AG04450 (cell line): ENCODE measurements around the gene CD34. TPM values are rescaled to one million over a fixed set of nuclear protein-coding genes. Genes with fewer than 3 reads are reported as not detected.

ENCODE experiments used
- CTCF ChIA-PET: fragments of 300-600, 350-600 bp; formaldehyde crosslinking; extraction: SDS; loops from one replicate; lab custom pipeline; 2022; ENCODE audit warnings: antibody characterized with exemption, inconsistent platforms; lab: Charles Lee
- POLR2A ChIA-PET: fragments of 350-600 bp; formaldehyde crosslinking; extraction: SDS; loops from one replicate; lab custom pipeline; 2021; ENCODE audit warnings: antibody characterized with exemption, inconsistent platforms; lab: Yijun Ruan, JAX
- DNase-seq: peaks from one replicate; pipeline ENCODE4 v3.0.0-alpha.2; 2011; ENCODE audit warnings: low read depth, low spot score
- H3K27ac ChIP-seq: one replicate; pipeline ENCODE4 v1.5.1; 2012; ENCODE audit warnings: low read depth, low read length, control low read depth
- H3K27me3 ChIP-seq: one replicate; pipeline ENCODE4 v1.6.0; 2012; ENCODE audit warnings: low read length; ENCODE audit not compliant: control insufficient read depth, insufficient read depth
- H3K4me3 ChIP-seq: 2 replicates; pipeline ENCODE4 v1.5.1; 2011; ENCODE audit warnings: mild to moderate bottlenecking, low read depth, low read length, control low read depth
- H3K9me3 ChIP-seq: 2 replicates; pipeline ENCODE4 v1.5.1; 2012; ENCODE audit warnings: low read length; ENCODE audit not compliant: control insufficient read depth, insufficient read depth
- CTCF ChIP-seq: IDR thresholded peaks from 2 replicates; pipeline ENCODE4 v1.5.1; 2011; ENCODE audit warnings: low read depth, low read length, control low read depth, inconsistent platforms
- polyA plus RNA-seq: library from polyadenylated mRNA; depleted of rRNA; stranded (reverse); fragments of >200 nt; gene quantifications from 2 replicates; pipeline ENCODE4 v1.2.3, GENCODE V29; 2011

Gene CD34
- polyA plus RNA-seq, 1 experiment, result 0.14 TPM

- TF ChIP-seq CTCF, result no peak
- DNase-seq, result no peak
- CTCF ChIA-PET, result interaction anchor here (0.6 to 1.2 kb wide), 4 partner anchors 12 to 40 kb away, joined by 3 to 7 read pairs (median 3); no protein-coding TSS in a partner anchor
- POLR2A ChIA-PET, result no interaction called here
- no peaks in the 10 kb centered on the region for H3K9me3 ChIP-seq
- no peak overlapping the region for H3K27ac ChIP-seq
- peaks cover 25% of the 10 kb centered on the region for H3K27me3 ChIP-seq
- H3K4me3 ChIP-seq, result no peak overlapping the region
Measured at GRCh38 chr1:207925210-207925609, 14.3 kb upstream of the CD34 start.

- ChIA-PET POLR2A (no interaction called here), CTCF (interaction anchor here (1.0 kb wide), 1 partner anchor 40 kb away, joined by 5 read pairs; no protein-coding TSS in a partner anchor)
- Histone ChIP-seq H3K4me3 (no peak overlapping the region), H3K9me3 (no peaks in the 10 kb centered on the region), H3K27me3 (peaks cover 27% of the 10 kb centered on the region), H3K27ac (no peak overlapping the region)
- TF ChIP-seq CTCF, result no peak
- DNase-seq, result no peak
Measured at GRCh38 chr1:207923561-207923960, 12.6 kb upstream of the CD34 start.

GRCh38 chr1:207923121-207923520, 12.2 kb upstream of the CD34 start:
- Histone ChIP-seq H3K27me3 (peaks cover 28% of the 10 kb centered on the region), H3K4me3 (no peak overlapping the region), H3K27ac (no peak overlapping the region), H3K9me3 (no peaks in the 10 kb centered on the region)
- CTCF ChIA-PET, result interaction anchor here (1.0 kb wide), 1 partner anchor 40 kb away, joined by 5 read pairs; no protein-coding TSS in a partner anchor
- POLR2A ChIA-PET, result no interaction called here
- DNase-seq, result no peak
- no peak for TF ChIP-seq CTCF

GRCh38 chr1:207922554-207922953, 11.6 kb upstream of the CD34 start:
- Histone ChIP-seq H3K9me3 (no peaks in the 10 kb centered on the region), H3K4me3 (no peak overlapping the region), H3K27me3 (peaks cover 30% of the 10 kb centered on the region), H3K27ac (no peak overlapping the region)
- TF ChIP-seq CTCF, result no peak
- ChIA-PET POLR2A (no interaction called here), CTCF (interaction anchor here (0.8 kb wide), 1 partner anchor 26 kb away, joined by 3 read pairs; no protein-coding TSS in a partner anchor)
- no peak for DNase-seq

GRCh38 chr1:207921321-207921720, 10.4 kb upstream of the CD34 start:
- CTCF ChIA-PET, result interaction anchor here (2.4 kb wide), 1 partner anchor 36 kb away, joined by 9 read pairs; no protein-coding TSS in a partner anchor
- Histone ChIP-seq H3K9me3 (no peaks in the 10 kb centered on the region), H3K27me3 (peaks cover 30% of the 10 kb centered on the region), H3K4me3 (no peak overlapping the region), H3K27ac (no peak overlapping the region)
- TF ChIP-seq CTCF, result no peak
- POLR2A ChIA-PET, result no interaction called here
- DNase-seq, result no peak
